Brain pericyte (primary cell): ENCODE results near the gene MINDY4B.

Experiments used
- DNase-seq: peaks from one replicate; pipeline ENCODE4 v3.0.0-alpha.2; 2012; ENCODE audit warnings: low read depth, low spot score

MINDY4B gene

DNA sequence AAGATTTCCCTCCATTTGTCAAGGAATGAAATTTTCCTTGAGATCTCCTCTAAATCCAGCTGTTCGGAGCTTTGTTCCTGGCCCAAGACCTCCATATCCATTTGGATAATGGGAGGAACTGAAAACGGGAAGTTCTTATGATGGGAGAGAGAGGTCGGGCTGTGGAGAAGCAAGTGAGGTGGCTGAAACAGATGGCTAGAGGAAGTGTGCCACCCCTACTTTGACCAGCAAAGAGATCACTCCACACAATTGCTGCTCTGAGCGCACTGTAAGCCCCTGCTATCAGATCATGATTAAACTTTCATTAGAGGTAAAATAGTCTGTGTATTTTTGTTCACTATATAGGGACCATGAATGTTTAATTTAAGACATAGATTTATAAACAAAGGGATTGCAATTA is at the start of gene MINDY4B:
Gene MINDY4B, minus strand, starts transcription at position 101 of the 400 bp plus-strand sequence. Its CDS starts 0 bp downstream, at position 101.
- no peak for DNase-seq

- no peak for DNase-seq
Measured at GRCh38 chr3:150951923-150952322, 46.7 kb upstream of the MINDY4B start.

- DNase-seq = no peak
Measured at GRCh38 chr3:150945226-150946032, 40.2 kb upstream of the MINDY4B start.

- no peak for DNase-seq
Measured at GRCh38 chr3:150942221-150942620, 37.0 kb upstream of the MINDY4B start.

DNA sequence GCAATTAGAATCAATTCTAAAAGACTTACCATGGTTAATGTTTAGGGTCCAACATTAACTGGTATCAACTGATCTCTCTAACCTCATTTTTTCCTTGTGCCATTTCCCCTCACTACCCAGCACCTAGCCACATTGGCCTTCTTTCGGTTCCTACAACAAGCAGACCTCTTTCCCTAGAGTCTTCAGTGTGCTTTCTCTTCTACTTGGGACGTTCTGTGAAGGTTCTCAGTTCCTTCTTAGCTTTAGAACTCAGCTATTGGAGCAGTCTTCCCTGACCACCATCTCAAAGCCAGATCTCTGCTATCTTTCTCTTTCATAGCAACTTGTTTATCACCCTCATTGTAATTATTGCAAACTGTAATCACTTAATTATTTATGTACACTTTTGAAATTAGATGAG is 31.5 kb upstream of the MINDY4B start:
- DNase-seq = no peak

DNA sequence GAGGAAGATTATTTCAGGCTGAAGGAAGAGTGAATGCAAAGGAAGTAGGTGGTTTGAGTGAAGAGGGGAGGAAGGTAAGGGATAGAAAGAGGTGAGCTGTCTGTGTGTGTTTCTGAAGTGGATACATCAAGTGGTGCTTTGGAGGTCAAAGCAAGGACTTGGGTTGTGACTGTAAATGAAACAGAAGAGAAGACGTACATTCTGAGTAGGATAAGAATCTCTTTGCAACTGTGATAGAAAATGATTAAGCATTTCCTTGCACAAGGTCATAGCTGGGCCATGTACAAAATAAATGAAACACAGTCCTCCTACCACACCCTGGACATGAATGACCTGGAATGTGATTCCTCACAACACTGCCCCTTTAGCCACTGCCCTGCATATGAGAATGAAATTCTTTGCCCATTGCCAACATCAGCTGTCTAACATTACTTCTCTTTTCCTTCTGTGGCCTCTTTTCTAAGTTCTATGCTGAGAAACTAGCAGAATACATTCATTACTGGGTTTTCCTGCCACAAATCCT is 28.3 kb upstream of the MINDY4B start:
- no peak for DNase-seq

GRCh38 chr3:150931745-150932144 is 26.5 kb upstream of the MINDY4B start:
- DNase-seq = no peak

GRCh38 chr3:150930839-150931238 is 25.6 kb upstream of the MINDY4B start:
- DNase-seq = no peak

- DNase-seq = no peak
Measured at GRCh38 chr3:150928234-150928633, 23.0 kb upstream of the MINDY4B start.

GRCh38 chr3:150926328-150926727 is 21.1 kb upstream of the MINDY4B start:
- no peak for DNase-seq

GRCh38 chr3:150925751-150926201 is 20.5 kb upstream of the MINDY4B start:
- DNase-seq = no peak

DNA sequence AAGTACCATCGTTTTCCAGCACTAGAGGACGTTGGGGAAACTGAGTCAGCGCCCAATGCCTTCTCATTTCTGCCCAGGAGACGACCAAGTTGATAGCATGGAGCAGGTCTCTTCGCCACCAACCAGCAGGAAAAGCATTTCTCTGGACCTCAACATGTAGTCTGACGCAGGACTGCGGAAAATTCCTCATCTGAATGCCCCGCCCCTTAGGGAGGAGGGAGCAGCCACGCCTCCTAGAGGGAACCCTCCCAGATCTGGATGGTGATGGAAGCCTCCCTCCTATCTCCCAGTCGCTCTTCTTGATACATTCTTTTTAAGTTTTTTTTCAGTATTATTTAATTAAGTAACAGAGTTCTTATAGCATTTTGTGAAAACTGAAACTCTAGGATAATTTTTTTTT is 17.4 kb upstream of the MINDY4B start:
- DNase-seq = no peak

DNA sequence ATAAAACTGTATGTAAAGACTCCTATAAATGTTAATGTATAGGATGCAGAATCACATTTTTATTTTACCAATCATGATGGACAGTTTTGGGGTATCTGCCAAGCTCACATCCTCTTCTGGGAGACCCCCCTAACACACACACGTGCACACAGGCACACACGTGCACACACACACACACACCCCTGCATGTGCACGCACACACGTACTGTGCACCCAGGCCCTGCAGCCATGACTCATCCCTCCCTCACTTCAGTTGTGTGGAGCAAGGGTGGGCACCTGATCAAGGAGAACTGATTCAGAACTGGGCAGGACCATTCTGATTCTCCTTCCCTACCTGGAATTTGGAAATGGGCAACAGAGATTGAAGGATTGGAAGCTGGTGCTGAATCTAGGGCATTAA is 16.0 kb upstream of the MINDY4B start:
- DNase-seq = no peak

- no peak for DNase-seq
Measured at GRCh38 chr3:150920236-150920635, 15.0 kb upstream of the MINDY4B start.

DNA sequence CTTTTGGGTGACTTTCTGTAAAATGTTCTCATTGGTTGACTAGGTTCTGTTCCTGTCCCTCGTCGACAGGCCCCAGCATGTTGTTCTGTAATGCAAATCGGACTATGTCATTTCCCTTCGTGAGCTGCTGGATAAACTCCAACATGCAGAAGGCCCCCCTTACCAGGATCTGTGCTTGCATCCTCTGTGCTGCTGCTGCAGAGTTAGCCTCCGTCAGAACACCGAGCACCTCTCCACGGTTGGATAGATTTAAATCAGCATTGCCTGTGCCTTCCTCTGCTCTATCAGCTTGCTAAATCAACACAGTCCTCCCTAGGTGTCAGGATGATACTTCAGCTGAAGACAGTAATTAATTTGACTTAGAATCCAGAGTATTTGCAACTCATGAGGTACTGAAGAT is 12.7 kb upstream of the MINDY4B start:
- no peak for DNase-seq

- no peak for DNase-seq
Measured at GRCh38 chr3:150913133-150913922, 8.1 kb upstream of the MINDY4B start.

DNA sequence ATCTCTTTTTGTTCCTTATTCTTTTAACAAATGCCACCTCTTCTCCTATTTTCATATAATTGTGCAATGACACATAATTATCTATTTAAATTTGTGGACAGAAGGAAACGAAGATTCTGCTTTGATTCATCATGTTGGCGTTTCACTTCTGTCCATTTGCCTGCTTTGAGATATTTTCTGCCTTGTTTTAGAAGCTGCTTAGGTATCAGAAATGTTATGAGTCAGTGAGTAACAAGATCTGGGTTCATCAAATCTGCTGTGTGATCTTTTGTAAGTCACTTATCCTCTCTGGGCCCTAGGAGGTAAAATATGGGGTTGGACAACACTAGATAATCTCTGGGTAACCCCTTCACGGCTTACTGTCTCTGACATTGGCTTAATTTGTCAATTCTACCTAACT is 7.3 kb upstream of the MINDY4B start:
- DNase-seq = no peak

DNA sequence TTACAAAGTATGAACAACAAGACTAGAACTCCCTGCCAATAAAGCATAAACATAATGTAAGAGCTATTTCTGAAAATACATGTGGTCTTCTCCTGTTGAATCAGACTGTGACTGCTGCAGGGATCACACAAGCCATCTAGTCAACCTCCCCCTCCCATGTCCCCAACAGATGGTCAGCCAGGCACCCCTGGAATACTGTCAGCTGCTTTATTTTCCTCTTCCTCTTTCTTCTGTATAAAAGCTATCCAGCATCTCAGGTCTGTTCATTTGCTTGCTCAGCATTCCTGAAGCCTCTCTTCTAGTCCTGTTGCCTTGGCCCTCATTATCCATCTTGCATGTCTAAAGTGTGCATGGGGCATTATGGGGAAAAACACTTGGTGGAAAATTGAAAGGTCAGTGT is 6.5 kb upstream of the MINDY4B start:
- no peak for DNase-seq

DNA sequence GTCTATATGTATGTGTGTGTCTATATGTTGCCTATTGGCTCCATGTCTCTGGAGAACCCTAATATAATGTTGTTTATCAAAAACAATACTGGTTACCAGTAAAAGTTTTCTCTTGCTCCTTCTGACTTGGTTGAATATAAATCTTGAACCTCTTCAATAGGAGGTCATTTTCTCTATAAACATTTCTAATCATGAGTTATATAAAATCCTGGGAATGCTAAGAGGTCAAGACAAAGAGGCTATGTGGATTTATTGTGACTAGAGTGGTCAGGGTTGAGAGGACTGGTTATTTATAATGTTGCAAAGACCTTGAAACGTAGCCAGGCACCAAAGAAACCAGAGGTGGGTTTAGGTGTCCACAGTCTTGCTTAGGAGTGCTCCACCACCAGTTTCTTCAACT is 1.2 kb upstream of the MINDY4B start:
- no peak for DNase-seq

GRCh38 chr3:150905746-150906145 is 507 bp upstream of the MINDY4B start:
- no peak for DNase-seq

DNA sequence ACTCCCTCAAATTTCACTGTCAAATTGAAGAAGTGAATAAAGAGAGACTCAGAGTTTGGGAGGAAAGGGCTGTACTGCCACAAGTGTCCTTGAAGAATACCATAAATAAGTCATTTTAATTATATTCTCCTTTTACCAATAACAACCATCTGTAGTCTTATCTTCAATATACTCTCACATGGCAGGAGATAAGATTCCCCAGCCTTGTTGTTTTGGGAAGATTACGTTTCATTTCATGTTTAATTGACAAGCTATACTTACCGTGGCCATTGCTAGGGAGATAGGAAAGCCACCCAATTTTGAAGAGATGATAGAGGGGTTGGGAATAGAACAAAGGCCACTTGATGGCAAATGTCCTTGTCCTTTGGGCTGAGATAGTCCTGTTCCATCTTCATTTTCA is 2.3 kb downstream of the MINDY4B start:
- DNase-seq = no peak

- DNase-seq = no peak
Measured at GRCh38 chr3:150901793-150902192, 3.4 kb downstream of the MINDY4B start.

DNA sequence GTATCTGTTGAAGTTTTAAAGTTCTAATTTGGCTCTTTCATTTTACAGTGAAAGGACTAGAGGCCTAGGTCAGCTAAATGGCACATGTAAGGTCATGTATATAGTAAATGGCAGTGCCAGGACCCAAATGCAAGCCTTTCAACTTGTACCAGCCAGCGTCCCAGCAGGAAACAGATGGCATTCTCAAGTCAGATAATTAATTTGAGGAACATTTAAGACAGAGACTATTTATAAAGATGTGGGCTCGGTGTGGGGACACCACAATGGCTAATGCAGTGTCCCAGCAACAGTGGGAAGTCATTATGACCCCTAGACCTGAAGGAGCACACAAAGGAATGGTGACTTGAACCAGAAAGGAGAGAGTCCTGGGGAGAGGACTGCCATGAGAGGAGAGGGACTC is 6.1 kb downstream of the MINDY4B start:
- DNase-seq = no peak
